Mesendoderm (in vitro differentiated cells): ENCODE data around the gene WDR17.

Source experiments
- DNase-seq: peaks from one replicate; pipeline ENCODE4 v3.0.0; 2013
- H2AK5ac ChIP-seq: 2 replicates; pipeline ENCODE4 v1.6.1; 2013; ENCODE audit warnings: low read length, inconsistent platforms
- H2BK120ac ChIP-seq: 2 replicates; pipeline ENCODE4 v1.6.1; 2013; ENCODE audit warnings: low read depth, mild to moderate bottlenecking, low read length, moderate library complexity, mixed read lengths
- H2BK15ac ChIP-seq: replicated peaks from 2 replicates; pipeline ENCODE4 v1.6.1; 2013; ENCODE audit warnings: low read depth, mild to moderate bottlenecking, moderate library complexity
- H2BK5ac ChIP-seq: 2 replicates; pipeline ENCODE4 v1.6.1; 2013; ENCODE audit warnings: low read length, inconsistent platforms
- H3K18ac ChIP-seq: 2 replicates; pipeline ENCODE4 v1.6.1; 2013; ENCODE audit warnings: mild to moderate bottlenecking, low read length, mixed read lengths
- H3K23ac ChIP-seq: one replicate; pipeline ENCODE4 v1.6.1; 2013; ENCODE audit warnings: low read length
- H3K27ac ChIP-seq: 2 replicates; pipeline ENCODE4 v1.5.1; 2013; ENCODE audit warnings: low read depth, mild to moderate bottlenecking, inconsistent platforms, low read length, moderate library complexity
- H3K27me3 ChIP-seq: 2 replicates; pipeline ENCODE4 v1.6.1; 2013; ENCODE audit warnings: low read length, control low read depth, mild to moderate bottlenecking, inconsistent platforms; ENCODE audit not compliant: insufficient read depth, poor library complexity
- H3K36me3 ChIP-seq: 2 replicates; pipeline ENCODE4 v1.6.1; 2013; ENCODE audit warnings: low read length, inconsistent platforms; ENCODE audit not compliant: control insufficient read depth, insufficient read depth
- H3K4ac ChIP-seq: one replicate; pipeline ENCODE4 v1.6.1; 2013; ENCODE audit warnings: low read depth, mild to moderate bottlenecking, low read length, moderate library complexity
- H3K4me1 ChIP-seq: 2 replicates; pipeline ENCODE4 v1.6.1; 2013; ENCODE audit warnings: low read depth, low read length, inconsistent platforms; ENCODE audit not compliant: control insufficient read depth
- H3K4me2 ChIP-seq: 2 replicates; pipeline ENCODE4 v1.6.1; 2013; ENCODE audit warnings: low read length
- H3K4me3 ChIP-seq: 2 replicates; pipeline ENCODE4 v1.5.1; 2013; ENCODE audit warnings: mild to moderate bottlenecking, low read length
- H3K56ac ChIP-seq: one replicate; pipeline ENCODE4 v1.6.1; 2013; ENCODE audit warnings: low read length
- H3K79me1 ChIP-seq: 2 replicates; pipeline ENCODE4 v1.6.1; 2013; ENCODE audit warnings: low read length, inconsistent platforms
- H3K79me2 ChIP-seq: 2 replicates; pipeline ENCODE4 v1.6.1; 2013; ENCODE audit warnings: mild to moderate bottlenecking, low read length; ENCODE audit not compliant: control insufficient read depth, insufficient read depth
- H3K9ac ChIP-seq: 2 replicates; pipeline ENCODE4 v1.6.1; 2013; ENCODE audit warnings: low read length, inconsistent platforms
- H4K5ac ChIP-seq: one replicate; pipeline ENCODE4 v1.6.1; 2013; ENCODE audit warnings: low read length
- H4K8ac ChIP-seq: one replicate; pipeline ENCODE4 v1.6.1; 2013; ENCODE audit warnings: low read depth, mild to moderate bottlenecking, control low read depth, low read length, moderate library complexity
- WGBS: extraction: QIAGEN DNeasy Blood & Tissue Kit; methylation state at CpG from one replicate; pipeline ENCODE4 v1.1.7; 2013; ENCODE audit warnings: low lambda C conversion rate, missing lambda C conversion rate; ENCODE audit not compliant: insufficient coverage; ENCODE audit errors: extremely low coverage; 5-methylcytosine and 5-hydroxymethylcytosine counted together

Gene WDR17

GRCh38 chr4:176195184-176195978 lies 129.7 kb downstream of the WDR17 start, which contains the start of gene SPATA4:
Gene SPATA4 (minus strand): TSS chr4:176195585. CDS start chr4:176195562, 23 bp downstream.
- no CpG with 5 or more reads among the region's 45 CpGs for WGBS
- H3K4me2 ChIP-seq, result peak within 1 kb of the TSS; percentile 91

GRCh38 chr4:176198316-176198903 lies 132.8 kb downstream of the WDR17 start:
- Histone ChIP-seq H2BK120ac (no peak overlapping the region), H3K4ac (no peak overlapping the region), H3K4me3 (no peak overlapping the region), H3K23ac (no peak overlapping the region), H2AK5ac (no peak overlapping the region), H2BK15ac (no peak overlapping the region), H4K8ac (no peak overlapping the region), H3K4me2 (no peak overlapping the region), H2BK5ac (no peak overlapping the region), H3K27me3 (no peaks in the 10 kb centered on the region), H3K36me3 (no peaks in the 10 kb centered on the region), H3K79me1 (no peaks in the 10 kb centered on the region), H3K18ac (no peak overlapping the region), H3K9ac (no peak overlapping the region), H4K5ac (no peak overlapping the region), H3K27ac (no peak overlapping the region), H3K79me2 (no peaks in the 10 kb centered on the region), H3K4me1 (no peaks in the 10 kb centered on the region), H3K56ac (no peak overlapping the region)
- no CpG with 5 or more reads among the region's 8 CpGs for WGBS
- DNase-seq, result peak; percentile 35

More at GRCh38 chr4:176195184-176195978, 129.7 kb downstream of the WDR17 start, which contains the start of gene SPATA4:
- H3K79me2 ChIP-seq, result no peaks in the 10 kb centered on the region
- peak; percentile 97 for DNase-seq
- no peak within 1 kb of the TSS for H2BK15ac ChIP-seq
- H3K23ac ChIP-seq, result no peak within 1 kb of the TSS
- H3K18ac ChIP-seq, result no peak within 1 kb of the TSS
- H2BK120ac ChIP-seq, result no peak within 1 kb of the TSS
- H4K8ac ChIP-seq, result no peak within 1 kb of the TSS
- H3K27ac ChIP-seq, result no peak within 1 kb of the TSS
- H3K79me1 ChIP-seq, result no peaks in the 10 kb centered on the region
- H3K36me3 ChIP-seq, result no peaks in the 10 kb centered on the region
- H4K5ac ChIP-seq, result no peak within 1 kb of the TSS
- no peaks in the 10 kb centered on the region for H3K4me1 ChIP-seq
- no peaks in the 10 kb centered on the region for H3K27me3 ChIP-seq
- peak within 1 kb of the TSS; percentile 56 for H3K9ac ChIP-seq
- H3K56ac ChIP-seq, result peak within 1 kb of the TSS; percentile 71
- no peak within 1 kb of the TSS for H2BK5ac ChIP-seq
- no peak within 1 kb of the TSS for H2AK5ac ChIP-seq
- H3K4ac ChIP-seq, result no peak within 1 kb of the TSS
- H3K4me3 ChIP-seq, result peak within 1 kb of the TSS; percentile 50

GRCh38 chr4:176205299-176205698 lies 139.7 kb downstream of the WDR17 start:
- Histone ChIP-seq H2BK5ac (no peak overlapping the region), H3K4ac (no peak overlapping the region), H3K4me1 (peaks cover 6% of the 10 kb centered on the region), H3K9ac (no peak overlapping the region), H3K23ac (no peak overlapping the region), H3K4me3 (no peak overlapping the region), H3K27ac (no peak overlapping the region), H2BK120ac (no peak overlapping the region), H3K79me1 (no peaks in the 10 kb centered on the region), H3K79me2 (no peaks in the 10 kb centered on the region), H3K18ac (no peak overlapping the region), H2BK15ac (no peak overlapping the region), H4K8ac (no peak overlapping the region), H3K36me3 (no peaks in the 10 kb centered on the region), H3K4me2 (no peak overlapping the region), H4K5ac (no peak overlapping the region), H3K56ac (no peak overlapping the region), H2AK5ac (no peak overlapping the region), H3K27me3 (no peaks in the 10 kb centered on the region)
- peak; percentile 77 for DNase-seq
- no CpG with 5 or more reads among the region's 4 CpGs for WGBS

GRCh38 chr4:176207839-176208238 lies 142.2 kb downstream of the WDR17 start:
- no peaks in the 10 kb centered on the region for H3K79me1 ChIP-seq
- H3K79me2 ChIP-seq, result no peaks in the 10 kb centered on the region
- no CpG with 5 or more reads among the region's 5 CpGs for WGBS
- no peak overlapping the region for H2BK120ac ChIP-seq
- H3K56ac ChIP-seq, result no peak overlapping the region
- H4K5ac ChIP-seq, result no peak overlapping the region
- no peak overlapping the region for H3K23ac ChIP-seq
- no peak overlapping the region for H3K27ac ChIP-seq
- no peak overlapping the region for H4K8ac ChIP-seq
- no peak overlapping the region for H2BK5ac ChIP-seq
- H2AK5ac ChIP-seq, result no peak overlapping the region
- peaks cover 7% of the 10 kb centered on the region for H3K4me1 ChIP-seq
- no peaks in the 10 kb centered on the region for H3K36me3 ChIP-seq
- H3K4me3 ChIP-seq, result no peak overlapping the region
- no peak overlapping the region for H3K4me2 ChIP-seq
- no peak overlapping the region for H3K9ac ChIP-seq
- DNase-seq, result no peak
- H2BK15ac ChIP-seq, result no peak overlapping the region
- no peak overlapping the region for H3K4ac ChIP-seq
- H3K27me3 ChIP-seq, result no peaks in the 10 kb centered on the region
- no peak overlapping the region for H3K18ac ChIP-seq

GRCh38 chr4:176209535-176209934 lies 143.9 kb downstream of the WDR17 start:
- H3K18ac ChIP-seq, result no peak overlapping the region
- WGBS, result no CpG with 5 or more reads among the region's 4 CpGs
- no peaks in the 10 kb centered on the region for H3K79me2 ChIP-seq
- no peaks in the 10 kb centered on the region for H3K27me3 ChIP-seq
- no peak overlapping the region for H3K4me2 ChIP-seq
- H4K8ac ChIP-seq, result no peak overlapping the region
- no peak overlapping the region for H3K56ac ChIP-seq
- H3K27ac ChIP-seq, result no peak overlapping the region
- no peak for DNase-seq
- no peak overlapping the region for H2BK5ac ChIP-seq
- no peak overlapping the region for H2AK5ac ChIP-seq
- no peaks in the 10 kb centered on the region for H3K36me3 ChIP-seq
- peaks cover 7% of the 10 kb centered on the region for H3K4me1 ChIP-seq
- H4K5ac ChIP-seq, result no peak overlapping the region
- no peak overlapping the region for H3K4ac ChIP-seq
- no peak overlapping the region for H2BK15ac ChIP-seq
- H3K23ac ChIP-seq, result no peak overlapping the region
- H3K9ac ChIP-seq, result no peak overlapping the region
- no peak overlapping the region for H3K4me3 ChIP-seq
- no peaks in the 10 kb centered on the region for H3K79me1 ChIP-seq
- no peak overlapping the region for H2BK120ac ChIP-seq
